HepG2 (cell line): Measurements from ENCODE around the gene PSMD9. TPM values are rescaled to one million over a fixed set of nuclear protein-coding genes. Genes with fewer than 3 reads are reported as not detected.

Source experiments
- AKAP8 ChIP-seq: sonication (generic); formaldehyde crosslinking; IDR thresholded peaks from 2 replicates; pipeline ENCODE4 v1.5.1; 2020; ENCODE audit warnings: mild to moderate bottlenecking, missing genetic modification reagents
- MAZ ChIP-seq, 2 experiments: sonication (generic) in 1 of 2; formaldehyde crosslinking in 1 of 2; IDR thresholded peaks; 2 replicates each; pipeline versions ENCODE4 v1.5.0 to v1.6.1; 2012 to 2020; ENCODE audit warnings: low read depth in 2 of 2, mild to moderate bottlenecking in 2 of 2, borderline replicate concordance in 1 of 2, improper control_type of control experiment in 1 of 2, low read length in 1 of 2, missing genetic modification reagents in 1 of 2, moderate library complexity in 1 of 2
- PHF5A ChIP-seq: IDR thresholded peaks from one replicate; pipeline ENCODE4 v1.6.1; 2018; ENCODE audit warnings: low read depth, missing genetic modification reagents; ENCODE audit not compliant: unreplicated experiment
- POGZ ChIP-seq: sonication (generic); formaldehyde crosslinking; IDR thresholded peaks from 2 replicates; pipeline ENCODE4 v1.4.0; 2020; ENCODE audit warnings: mild to moderate bottlenecking, missing genetic modification reagents
- PRMT3 ChIP-seq: sonication (generic); formaldehyde crosslinking; IDR thresholded peaks from 2 replicates; pipeline ENCODE4 v1.8.1; 2022; ENCODE audit warnings: low read depth, mild to moderate bottlenecking, moderate library complexity, missing genetic modification reagents, borderline replicate concordance
- SCMH1 ChIP-seq: sonication (generic); formaldehyde crosslinking; IDR thresholded peaks from 2 replicates; pipeline ENCODE4 v1.9.0; 2021; ENCODE audit warnings: missing genetic modification reagents, mild to moderate bottlenecking, borderline replicate concordance
- U2AF2 ChIP-seq: fragments of 200-400 bp; formaldehyde crosslinking; IDR thresholded peaks from 2 replicates; pipeline ENCODE4 v1.6.1; 2017; ENCODE audit warnings: low read depth, mild to moderate bottlenecking, low read length
- ZNF101 ChIP-seq: sonication (generic); formaldehyde crosslinking; IDR thresholded peaks from 2 replicates; pipeline ENCODE4 v1.4.0; 2020; ENCODE audit warnings: mild to moderate bottlenecking, low read depth, missing genetic modification reagents, borderline replicate concordance
- ZNF367 ChIP-seq: sonication (generic); formaldehyde crosslinking; IDR thresholded peaks from 2 replicates; pipeline ENCODE4 v1.4.0; 2020; ENCODE audit warnings: missing genetic modification reagents, borderline replicate concordance
- ZNF570 ChIP-seq: sonication (generic); formaldehyde crosslinking; IDR thresholded peaks from 2 replicates; pipeline ENCODE4 v1.4.0; 2020; ENCODE audit warnings: mild to moderate bottlenecking, missing genetic modification reagents, borderline replicate concordance
- ZNF704 ChIP-seq: sonication (generic); formaldehyde crosslinking; IDR thresholded peaks from 2 replicates; pipeline ENCODE4 v1.8.1; 2023; ENCODE audit warnings: mild to moderate bottlenecking, inconsistent platforms, moderate library complexity, missing genetic modification reagents, borderline replicate concordance
- polyA plus RNA-seq, 8 experiments: library from polyadenylated mRNA; depleted of rRNA in 3 of 8; stranded (reverse) in 7 of 8; unstranded in 1 of 8; fragments of >200 nt; fragmentation: Illumina TruSeq in 4 of 8; extraction: Trizol in 4 of 8; gene quantifications; 2 replicates each; pipeline versions ENCODE4 v1.2.1 to v1.2.3, GENCODE V29; 2011 to 2016; ENCODE audit warnings: low read depth in 4 of 8, missing spikeins in 1 of 8, mixed read lengths in 1 of 8; ENCODE audit not compliant: insufficient read depth in 1 of 8
- total RNA-seq, 5 experiments: library from RNA; depleted of rRNA; stranded (reverse); fragments of >200 nt; fragmentation: Illumina TruSeq; extraction: Trizol; gene quantifications; 2 replicates each; pipeline ENCODE4 v1.2.3, GENCODE V29; 2016; ENCODE audit warnings: low read depth in 1 of 5
- TF ChIP-seq, protein P1 (sequence below): sonication (generic); formaldehyde crosslinking; IDR thresholded peaks from 2 replicates; pipeline ENCODE4 v1.9.0; 2021; ENCODE audit warnings: mild to moderate bottlenecking, missing genetic modification reagents
- TF ChIP-seq, protein P2 (sequence below): sonication (generic); formaldehyde crosslinking; IDR thresholded peaks from 2 replicates; pipeline ENCODE4 v1.4.0; 2020; ENCODE audit warnings: mild to moderate bottlenecking, missing genetic modification reagents
- TF ChIP-seq, protein P3 (sequence below): sonication (generic); formaldehyde crosslinking; IDR thresholded peaks from 2 replicates; pipeline ENCODE4 v1.4.0; 2020; ENCODE audit warnings: mild to moderate bottlenecking, missing genetic modification reagents, borderline replicate concordance

The PSMD9 gene
- total and polyA plus RNA-seq, 2 of the 13 experiments (the other 11 are each of a cell fraction or from before 2014, with no cell fraction given) = 41.4 to 61.1 TPM

DNA sequence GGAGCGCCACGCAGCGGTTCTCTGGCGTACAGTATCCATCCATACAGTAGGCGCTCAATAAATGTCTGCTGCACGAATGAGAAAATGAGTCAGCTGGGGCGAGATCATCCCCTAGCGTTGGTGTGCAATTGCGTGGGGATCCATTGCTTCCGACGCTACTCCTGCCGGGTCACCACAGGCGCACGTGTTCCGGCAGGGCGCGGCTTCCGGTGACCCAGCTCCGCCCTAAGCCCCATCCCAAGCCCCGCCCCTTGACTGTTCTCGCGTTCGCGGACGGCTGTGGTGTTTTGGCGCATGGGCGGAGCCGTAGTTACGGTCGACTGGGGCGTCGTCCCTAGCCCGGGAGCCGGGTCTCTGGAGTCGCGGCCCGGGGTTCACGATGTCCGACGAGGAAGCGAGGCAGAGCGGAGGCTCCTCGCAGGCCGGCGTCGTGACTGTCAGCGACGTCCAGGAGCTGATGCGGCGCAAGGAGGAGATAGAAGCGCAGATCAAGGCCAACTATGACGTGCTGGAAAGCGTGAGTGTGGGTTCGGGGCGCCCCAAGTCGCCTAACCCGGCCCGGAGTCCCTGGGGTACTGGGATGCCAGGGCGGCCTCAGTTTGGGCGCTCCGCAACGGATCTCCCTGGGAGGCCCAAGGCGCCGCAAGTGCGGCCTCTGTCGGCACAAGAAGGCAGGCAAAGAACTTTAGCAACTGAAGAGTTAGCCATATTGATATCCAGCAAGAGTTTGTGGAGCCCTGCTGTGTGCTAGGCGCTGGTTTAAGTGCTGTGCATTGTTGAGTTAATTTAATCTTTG lies at the start of gene PSMD9 (continued):
- TF ChIP-seq, protein P1, sequence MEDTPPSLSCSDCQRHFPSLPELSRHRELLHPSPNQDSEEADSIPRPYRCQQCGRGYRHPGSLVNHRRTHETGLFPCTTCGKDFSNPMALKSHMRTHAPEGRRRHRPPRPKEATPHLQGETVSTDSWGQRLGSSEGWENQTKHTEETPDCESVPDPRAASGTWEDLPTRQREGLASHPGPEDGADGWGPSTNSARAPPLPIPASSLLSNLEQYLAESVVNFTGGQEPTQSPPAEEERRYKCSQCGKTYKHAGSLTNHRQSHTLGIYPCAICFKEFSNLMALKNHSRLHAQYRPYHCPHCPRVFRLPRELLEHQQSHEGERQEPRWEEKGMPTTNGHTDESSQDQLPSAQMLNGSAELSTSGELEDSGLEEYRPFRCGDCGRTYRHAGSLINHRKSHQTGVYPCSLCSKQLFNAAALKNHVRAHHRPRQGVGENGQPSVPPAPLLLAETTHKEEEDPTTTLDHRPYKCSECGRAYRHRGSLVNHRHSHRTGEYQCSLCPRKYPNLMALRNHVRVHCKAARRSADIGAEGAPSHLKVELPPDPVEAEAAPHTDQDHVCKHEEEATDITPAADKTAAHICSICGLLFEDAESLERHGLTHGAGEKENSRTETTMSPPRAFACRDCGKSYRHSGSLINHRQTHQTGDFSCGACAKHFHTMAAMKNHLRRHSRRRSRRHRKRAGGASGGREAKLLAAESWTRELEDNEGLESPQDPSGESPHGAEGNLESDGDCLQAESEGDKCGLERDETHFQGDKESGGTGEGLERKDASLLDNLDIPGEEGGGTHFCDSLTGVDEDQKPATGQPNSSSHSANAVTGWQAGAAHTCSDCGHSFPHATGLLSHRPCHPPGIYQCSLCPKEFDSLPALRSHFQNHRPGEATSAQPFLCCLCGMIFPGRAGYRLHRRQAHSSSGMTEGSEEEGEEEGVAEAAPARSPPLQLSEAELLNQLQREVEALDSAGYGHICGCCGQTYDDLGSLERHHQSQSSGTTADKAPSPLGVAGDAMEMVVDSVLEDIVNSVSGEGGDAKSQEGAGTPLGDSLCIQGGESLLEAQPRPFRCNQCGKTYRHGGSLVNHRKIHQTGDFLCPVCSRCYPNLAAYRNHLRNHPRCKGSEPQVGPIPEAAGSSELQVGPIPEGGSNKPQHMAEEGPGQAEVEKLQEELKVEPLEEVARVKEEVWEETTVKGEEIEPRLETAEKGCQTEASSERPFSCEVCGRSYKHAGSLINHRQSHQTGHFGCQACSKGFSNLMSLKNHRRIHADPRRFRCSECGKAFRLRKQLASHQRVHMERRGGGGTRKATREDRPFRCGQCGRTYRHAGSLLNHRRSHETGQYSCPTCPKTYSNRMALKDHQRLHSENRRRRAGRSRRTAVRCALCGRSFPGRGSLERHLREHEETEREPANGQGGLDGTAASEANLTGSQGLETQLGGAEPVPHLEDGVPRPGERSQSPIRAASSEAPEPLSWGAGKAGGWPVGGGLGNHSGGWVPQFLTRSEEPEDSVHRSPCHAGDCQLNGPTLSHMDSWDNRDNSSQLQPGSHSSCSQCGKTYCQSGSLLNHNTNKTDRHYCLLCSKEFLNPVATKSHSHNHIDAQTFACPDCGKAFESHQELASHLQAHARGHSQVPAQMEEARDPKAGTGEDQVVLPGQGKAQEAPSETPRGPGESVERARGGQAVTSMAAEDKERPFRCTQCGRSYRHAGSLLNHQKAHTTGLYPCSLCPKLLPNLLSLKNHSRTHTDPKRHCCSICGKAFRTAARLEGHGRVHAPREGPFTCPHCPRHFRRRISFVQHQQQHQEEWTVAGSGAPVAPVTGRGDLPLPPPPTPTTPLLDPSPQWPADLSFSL (CRISPR knock-in tag) = peak; percentile 18; the same call in 1 of the 2 replicates
- TF ChIP-seq SCMH1 (no peak), POGZ (peak; percentile 97), ZNF570 (no peak), PHF5A (peak; percentile 78), U2AF2 (0 out of 2 replicates have a peak, but pooled peaks have one; percentile 38), PRMT3 (CRISPR knock-in tag) (no peak), ZNF704 (CRISPR knock-in tag) (peak; percentile 16; the same call in 1 of the 2 replicates), ZNF101 (CRISPR knock-in tag) (peak; percentile 95; the same call in 1 of the 2 replicates), AKAP8 (CRISPR knock-in tag) (peak; percentile 85), MAZ (IDR thresholded peaks at IDR 0.05; ENCODE audit: borderline replicate concordance, low read depth, low read length) (no peak), MAZ (CRISPR knock-in tag; IDR thresholded peaks at IDR 0.05; ENCODE audit: low read depth) (peak; percentile 92), ZNF367 (CRISPR knock-in tag) (no peak)
- TF ChIP-seq, protein P2, sequence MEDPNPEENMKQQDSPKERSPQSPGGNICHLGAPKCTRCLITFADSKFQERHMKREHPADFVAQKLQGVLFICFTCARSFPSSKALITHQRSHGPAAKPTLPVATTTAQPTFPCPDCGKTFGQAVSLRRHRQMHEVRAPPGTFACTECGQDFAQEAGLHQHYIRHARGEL (CRISPR knock-in tag) = peak; percentile 78; the same call in 1 of the 2 replicates
- TF ChIP-seq, protein P3, sequence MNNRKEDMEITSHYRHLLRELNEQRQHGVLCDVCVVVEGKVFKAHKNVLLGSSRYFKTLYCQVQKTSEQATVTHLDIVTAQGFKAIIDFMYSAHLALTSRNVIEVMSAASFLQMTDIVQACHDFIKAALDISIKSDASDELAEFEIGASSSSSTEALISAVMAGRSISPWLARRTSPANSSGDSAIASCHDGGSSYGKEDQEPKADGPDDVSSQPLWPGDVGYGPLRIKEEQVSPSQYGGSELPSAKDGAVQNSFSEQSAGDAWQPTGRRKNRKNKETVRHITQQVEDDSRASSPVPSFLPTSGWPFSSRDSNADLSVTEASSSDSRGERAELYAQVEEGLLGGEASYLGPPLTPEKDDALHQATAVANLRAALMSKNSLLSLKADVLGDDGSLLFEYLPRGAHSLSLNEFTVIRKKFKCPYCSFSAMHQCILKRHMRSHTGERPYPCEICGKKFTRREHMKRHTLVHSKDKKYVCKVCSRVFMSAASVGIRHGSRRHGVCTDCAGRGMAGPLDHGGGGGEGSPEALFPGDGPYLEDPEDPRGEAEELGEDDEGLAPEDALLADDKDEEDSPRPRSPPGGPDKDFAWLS (CRISPR knock-in tag) = peak; percentile 95
